Measurements from ENCODE around the gene PRKD3. TPM values are rescaled to one million over a fixed set of nuclear protein-coding genes. Genes with fewer than 3 reads are reported as not detected.

The PRKD3 gene
- total and polyA plus RNA-seq, 2 donors: 12.6 to 32.6 TPM

DNA sequence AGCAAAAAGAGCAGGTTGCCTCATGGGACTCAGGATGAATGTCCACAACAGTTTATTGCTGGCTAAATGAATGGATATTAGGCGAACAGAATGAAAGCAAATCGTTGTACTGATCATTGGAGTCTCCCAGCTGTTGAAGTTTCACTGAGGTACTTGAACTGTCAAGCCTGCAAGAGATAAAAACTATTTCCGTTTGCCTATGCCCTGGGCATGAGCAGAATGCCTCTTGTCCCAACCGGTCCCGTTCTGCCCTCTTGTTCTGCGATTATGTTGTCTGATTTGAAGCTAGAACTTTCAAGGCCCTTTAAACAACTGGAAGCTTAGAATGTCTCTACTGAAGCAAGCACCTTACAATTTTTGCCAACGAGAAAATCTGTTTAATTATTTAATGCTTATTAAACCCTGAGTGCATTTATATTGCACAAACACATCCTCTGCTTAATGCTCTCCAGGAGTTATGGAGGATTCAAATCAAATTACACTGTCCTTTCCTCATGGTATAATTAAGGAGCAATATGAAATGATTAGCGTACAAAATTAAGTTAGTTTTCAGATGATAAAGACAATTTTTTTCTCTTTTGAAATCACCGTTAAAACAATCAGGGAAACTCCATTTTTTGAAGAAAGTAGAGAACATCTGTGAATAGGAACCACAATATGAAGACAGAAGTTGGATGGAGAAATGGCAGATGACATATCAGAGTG is 37.5 kb upstream of the PRKD3 start:
- 92% methylated on average over 9 of the region's 9 CpGs for WGBS
- Histone ChIP-seq H3K27ac (ENCODE audit: low read depth in 1 of 2, low read length in 1 of 2) (no peak overlapping the region), H3K27me3 (ENCODE audit: control insufficient read depth in 2 of 2, insufficient read depth in 1 of 2, low read length in 1 of 2) (peaks cover 0 to 4% of the 10 kb centered on the region in 2 donors), H3K4me1 (ENCODE audit: control insufficient read depth in 2 of 2, insufficient read depth in 2 of 2, low read length in 2 of 2) (peaks cover 0 to 5% of the 10 kb centered on the region in 2 donors), H3K36me3 (ENCODE audit: control insufficient read depth in 2 of 2, insufficient read depth in 2 of 2, low read length in 1 of 2) (no peaks in the 10 kb centered on the region), H3K4me3 (ENCODE audit: low read length in 2 of 2) (no peak overlapping the region), H3K9me3 (ENCODE audit: control insufficient read depth in 2 of 2, insufficient read depth in 1 of 2, low read length in 1 of 2) (no peaks in the 10 kb centered on the region)
- no peak for DNase-seq (ENCODE audit: low read depth in 6 of 9, low spot score in 9 of 9)

DNA sequence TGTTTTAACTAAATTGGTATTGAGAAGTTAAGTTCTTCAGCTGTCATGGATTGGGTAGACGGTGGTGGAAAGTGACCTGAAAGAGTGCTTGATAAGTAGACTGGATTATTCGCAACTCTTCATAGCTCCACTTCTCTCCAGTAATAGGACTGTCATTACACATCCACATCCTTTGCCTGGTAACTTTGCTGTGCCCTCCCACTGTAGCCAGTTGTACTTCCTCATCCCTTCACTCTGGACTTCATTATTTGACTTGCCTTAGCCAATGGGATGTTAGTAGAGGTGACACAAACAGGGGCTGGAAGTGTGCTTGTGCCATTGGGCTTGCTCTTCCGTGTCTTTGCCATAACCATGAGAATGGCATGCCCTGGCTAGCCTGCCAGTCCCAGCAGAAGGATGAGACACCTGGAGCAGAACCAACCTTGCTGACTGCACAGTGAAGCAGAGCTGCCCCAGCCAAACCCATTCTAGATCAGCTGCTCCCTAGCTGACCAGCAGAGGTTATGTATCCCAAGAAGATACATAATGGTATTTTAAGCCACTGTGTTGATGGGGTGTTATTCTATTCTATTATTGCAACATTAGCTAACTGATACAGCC is 36.7 kb upstream of the PRKD3 start:
- H3K4me1 ChIP-seq (ENCODE audit: control insufficient read depth in 2 of 2, insufficient read depth in 2 of 2, low read length in 2 of 2): no peaks in the 10 kb centered on the region
- no peak overlapping the region for H3K27ac ChIP-seq (ENCODE audit: low read depth in 1 of 2, low read length in 1 of 2)
- no peaks in the 10 kb centered on the region for H3K9me3 ChIP-seq (ENCODE audit: control insufficient read depth in 2 of 2, insufficient read depth in 1 of 2, low read length in 1 of 2)
- whole genome bisulfite sequencing: 94% methylated on average over 3 of the region's 3 CpGs
- H3K36me3 ChIP-seq (ENCODE audit: control insufficient read depth in 2 of 2, insufficient read depth in 2 of 2, low read length in 1 of 2): no peaks in the 10 kb centered on the region
- H3K27me3 ChIP-seq (ENCODE audit: control insufficient read depth in 2 of 2, insufficient read depth in 1 of 2, low read length in 1 of 2): no peaks in the 10 kb centered on the region
- no peak overlapping the region for H3K4me3 ChIP-seq (ENCODE audit: low read length in 2 of 2)
- DNase-seq (ENCODE audit: low read depth in 6 of 9, low spot score in 9 of 9): no peak

DNA sequence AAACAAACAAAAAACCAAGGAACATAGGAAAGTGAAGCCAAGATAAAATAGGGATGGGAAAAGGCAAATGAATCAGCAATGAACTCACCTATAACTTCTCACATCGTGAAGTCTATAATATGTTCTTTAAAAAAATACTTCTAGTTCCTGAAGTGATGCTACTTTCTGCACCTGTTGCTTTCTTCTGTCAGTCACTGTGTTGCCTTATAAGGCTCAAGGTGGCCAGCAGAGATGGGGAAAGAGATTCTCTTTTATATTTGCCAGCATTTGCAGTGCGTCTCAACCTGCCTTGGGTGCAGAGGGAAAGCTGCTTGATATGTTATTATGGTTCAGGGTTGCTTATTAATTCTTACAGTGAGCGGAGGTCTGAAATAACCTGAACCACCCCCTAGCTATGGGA is 33.8 kb upstream of the PRKD3 start:
- WGBS: 96% methylated on average over 3 of the region's 3 CpGs
- no peaks in the 10 kb centered on the region for H3K36me3 ChIP-seq (ENCODE audit: control insufficient read depth in 2 of 2, insufficient read depth in 2 of 2, low read length in 1 of 2)
- no peak overlapping the region for H3K4me3 ChIP-seq (ENCODE audit: low read length in 2 of 2)
- H3K27me3 ChIP-seq (ENCODE audit: control insufficient read depth in 2 of 2, insufficient read depth in 1 of 2, low read length in 1 of 2): no peaks in the 10 kb centered on the region
- no peaks in the 10 kb centered on the region for H3K4me1 ChIP-seq (ENCODE audit: control insufficient read depth in 2 of 2, insufficient read depth in 2 of 2, low read length in 2 of 2)
- H3K9me3 ChIP-seq (ENCODE audit: control insufficient read depth in 2 of 2, insufficient read depth in 1 of 2, low read length in 1 of 2): no peaks in the 10 kb centered on the region
- no peak for DNase-seq (ENCODE audit: low read depth in 6 of 9, low spot score in 9 of 9)
- H3K27ac ChIP-seq (ENCODE audit: low read depth in 1 of 2, low read length in 1 of 2): no peak overlapping the region

DNA sequence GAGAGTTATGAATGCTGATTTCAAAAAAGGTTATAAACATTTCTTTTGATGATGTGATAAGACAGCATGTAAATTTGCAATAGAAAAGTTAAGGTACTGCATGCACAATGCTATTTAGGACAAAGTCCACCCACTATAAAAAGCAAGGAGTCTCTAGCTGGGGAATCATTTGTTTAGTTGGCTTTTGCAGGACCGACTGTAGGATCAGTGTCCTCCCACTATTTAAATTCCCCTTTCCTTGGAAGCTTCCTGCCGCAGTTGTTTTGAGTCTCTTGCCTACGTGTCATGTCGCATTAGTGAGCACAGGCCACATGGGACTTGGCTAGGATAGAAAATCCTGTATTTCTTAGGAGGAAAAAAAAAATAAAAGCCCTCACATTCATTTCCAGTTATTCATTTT is 32.9 kb upstream of the PRKD3 start:
- no peaks in the 10 kb centered on the region for H3K36me3 ChIP-seq (ENCODE audit: control insufficient read depth in 2 of 2, insufficient read depth in 2 of 2, low read length in 1 of 2)
- no peak for DNase-seq (ENCODE audit: low read depth in 6 of 9, low spot score in 9 of 9)
- WGBS: 95% methylated on average over 4 of the region's 4 CpGs

DNA sequence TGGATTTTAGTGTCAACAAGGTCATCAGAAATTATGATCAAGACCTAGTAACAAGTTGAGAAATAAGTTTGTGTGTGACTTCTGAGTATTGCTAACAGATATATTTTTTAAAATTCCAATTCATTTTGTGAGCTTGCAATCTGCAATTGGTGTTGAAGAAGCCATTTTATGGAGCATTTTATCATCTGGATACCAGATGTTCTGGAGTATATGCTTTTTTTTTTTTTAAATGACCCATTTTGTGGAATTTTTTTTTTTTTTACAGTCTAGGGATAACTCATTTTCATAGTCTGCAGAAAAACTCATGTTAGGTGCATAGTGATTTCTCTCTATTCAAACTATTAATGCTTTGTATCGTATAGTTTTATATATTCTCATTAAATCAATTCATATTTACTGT is 32.4 kb upstream of the PRKD3 start:
- Histone ChIP-seq H3K27me3 (ENCODE audit: control insufficient read depth in 2 of 2, insufficient read depth in 1 of 2, low read length in 1 of 2) (no peaks in the 10 kb centered on the region), H3K27ac (ENCODE audit: low read depth in 1 of 2, low read length in 1 of 2) (no peak overlapping the region), H3K4me1 (ENCODE audit: control insufficient read depth in 2 of 2, insufficient read depth in 2 of 2, low read length in 2 of 2) (no peaks in the 10 kb centered on the region), H3K9me3 (ENCODE audit: control insufficient read depth in 2 of 2, insufficient read depth in 1 of 2, low read length in 1 of 2) (no peaks in the 10 kb centered on the region), H3K4me3 (ENCODE audit: low read length in 2 of 2) (no peak overlapping the region), H3K36me3 (ENCODE audit: control insufficient read depth in 2 of 2, insufficient read depth in 2 of 2, low read length in 1 of 2) (no peaks in the 10 kb centered on the region)
- DNase-seq (ENCODE audit: low read depth in 6 of 9, low spot score in 9 of 9): no peak
- 97% methylated on average over 1 of the region's 1 CpG for WGBS

More for the DNA sequence above, 32.9 kb upstream of the PRKD3 start:
- H3K27ac ChIP-seq (ENCODE audit: low read depth in 1 of 2, low read length in 1 of 2): no peak overlapping the region
- H3K4me1 ChIP-seq (ENCODE audit: control insufficient read depth in 2 of 2, insufficient read depth in 2 of 2, low read length in 2 of 2): no peaks in the 10 kb centered on the region
- H3K9me3 ChIP-seq (ENCODE audit: control insufficient read depth in 2 of 2, insufficient read depth in 1 of 2, low read length in 1 of 2): no peaks in the 10 kb centered on the region
- H3K27me3 ChIP-seq (ENCODE audit: control insufficient read depth in 2 of 2, insufficient read depth in 1 of 2, low read length in 1 of 2): no peaks in the 10 kb centered on the region
- H3K4me3 ChIP-seq (ENCODE audit: low read length in 2 of 2): no peak overlapping the region

DNA sequence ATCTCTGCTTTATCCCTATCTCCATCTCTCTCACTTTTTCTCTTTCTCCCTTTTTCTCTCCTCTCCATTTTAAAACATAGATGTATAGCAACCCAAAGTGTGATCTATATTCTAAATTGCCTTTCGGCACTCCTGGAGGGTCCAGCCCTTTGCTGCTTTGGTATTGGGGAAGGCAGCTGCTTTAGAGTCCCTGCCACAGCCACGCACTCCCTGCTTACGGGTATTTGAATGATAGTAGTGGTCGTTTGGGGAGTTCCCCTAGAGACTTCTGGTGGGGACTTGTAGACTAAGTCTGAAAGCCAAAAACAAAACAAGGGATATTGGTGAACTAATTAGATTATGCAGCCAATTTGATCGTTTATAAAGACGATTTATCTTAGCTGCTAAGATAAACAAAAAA is 31.7 kb upstream of the PRKD3 start:
- no peak for DNase-seq (ENCODE audit: low read depth in 6 of 9, low spot score in 9 of 9)
- no peak overlapping the region for H3K4me3 ChIP-seq (ENCODE audit: low read length in 2 of 2)
- H3K27ac ChIP-seq (ENCODE audit: low read depth in 1 of 2, low read length in 1 of 2): no peak overlapping the region
- no peaks in the 10 kb centered on the region for H3K36me3 ChIP-seq (ENCODE audit: control insufficient read depth in 2 of 2, insufficient read depth in 2 of 2, low read length in 1 of 2)
- no peaks in the 10 kb centered on the region for H3K9me3 ChIP-seq (ENCODE audit: control insufficient read depth in 2 of 2, insufficient read depth in 1 of 2, low read length in 1 of 2)
- no peaks in the 10 kb centered on the region for H3K27me3 ChIP-seq (ENCODE audit: control insufficient read depth in 2 of 2, insufficient read depth in 1 of 2, low read length in 1 of 2)
- 84% methylated on average over 6 of the region's 6 CpGs for WGBS
- no peaks in the 10 kb centered on the region for H3K4me1 ChIP-seq (ENCODE audit: control insufficient read depth in 2 of 2, insufficient read depth in 2 of 2, low read length in 2 of 2)

DNA sequence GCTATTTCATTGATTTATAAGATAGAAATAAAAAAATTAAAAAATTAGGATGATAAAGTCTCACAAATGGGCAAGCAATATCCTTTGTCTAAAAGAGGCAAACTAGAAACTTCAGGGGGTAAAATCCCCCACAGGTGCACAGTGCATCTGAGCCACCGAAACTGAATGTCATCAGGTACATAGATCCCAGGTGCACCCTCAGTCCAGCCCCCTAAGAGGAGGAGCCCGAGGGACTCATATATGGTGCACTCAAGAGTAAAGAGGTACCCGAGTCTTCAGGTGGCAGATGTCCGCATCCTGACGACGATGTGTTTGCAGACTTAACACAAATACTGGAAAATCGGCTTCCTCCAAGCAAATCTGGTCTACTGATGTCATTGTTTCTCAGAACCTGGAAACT is 31.1 kb upstream of the PRKD3 start:
- Histone ChIP-seq H3K4me1 (ENCODE audit: control insufficient read depth in 2 of 2, insufficient read depth in 2 of 2, low read length in 2 of 2) (no peaks in the 10 kb centered on the region), H3K27me3 (ENCODE audit: control insufficient read depth in 2 of 2, insufficient read depth in 1 of 2, low read length in 1 of 2) (no peaks in the 10 kb centered on the region), H3K27ac (ENCODE audit: low read depth in 1 of 2, low read length in 1 of 2) (no peak overlapping the region), H3K9me3 (ENCODE audit: control insufficient read depth in 2 of 2, insufficient read depth in 1 of 2, low read length in 1 of 2) (no peaks in the 10 kb centered on the region), H3K4me3 (ENCODE audit: low read length in 2 of 2) (no peak overlapping the region), H3K36me3 (ENCODE audit: control insufficient read depth in 2 of 2, insufficient read depth in 2 of 2, low read length in 1 of 2) (no peaks in the 10 kb centered on the region)
- no peak for DNase-seq (ENCODE audit: low read depth in 6 of 9, low spot score in 9 of 9)
- 97% methylated on average over 7 of the region's 7 CpGs for WGBS

DNA sequence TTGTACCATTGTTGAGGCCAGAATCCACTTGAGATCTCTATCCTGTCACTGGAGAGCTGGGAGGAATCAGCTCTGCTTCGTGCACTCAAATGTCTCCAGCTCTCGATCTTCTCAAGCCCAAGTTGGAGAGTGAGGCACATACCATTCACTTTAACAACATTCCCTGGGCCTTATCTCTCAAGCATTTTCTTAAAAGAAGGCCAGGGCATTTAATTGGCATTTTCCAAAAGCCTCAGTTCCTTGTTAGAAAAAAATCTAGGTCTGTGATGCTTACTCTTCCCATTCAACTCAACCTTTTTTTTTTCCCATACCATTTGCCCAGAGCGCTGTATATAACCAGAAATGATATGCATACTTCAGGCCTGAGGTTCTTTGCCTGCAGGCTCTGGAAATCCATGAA is 29.9 kb upstream of the PRKD3 start:
- Histone ChIP-seq H3K27ac (ENCODE audit: low read depth in 1 of 2, low read length in 1 of 2) (no peak overlapping the region), H3K4me3 (ENCODE audit: low read length in 2 of 2) (no peak overlapping the region), H3K27me3 (ENCODE audit: control insufficient read depth in 2 of 2, insufficient read depth in 1 of 2, low read length in 1 of 2) (no peaks in the 10 kb centered on the region), H3K36me3 (ENCODE audit: control insufficient read depth in 2 of 2, insufficient read depth in 2 of 2, low read length in 1 of 2) (no peaks in the 10 kb centered on the region), H3K9me3 (ENCODE audit: control insufficient read depth in 2 of 2, insufficient read depth in 1 of 2, low read length in 1 of 2) (no peaks in the 10 kb centered on the region), H3K4me1 (ENCODE audit: control insufficient read depth in 2 of 2, insufficient read depth in 2 of 2, low read length in 2 of 2) (peaks cover 0 to 1% of the 10 kb centered on the region in 2 donors)
- DNase-seq (ENCODE audit: low read depth in 6 of 9, low spot score in 9 of 9): no peak
- WGBS: 100% methylated on average over 3 of the region's 3 CpGs

DNA sequence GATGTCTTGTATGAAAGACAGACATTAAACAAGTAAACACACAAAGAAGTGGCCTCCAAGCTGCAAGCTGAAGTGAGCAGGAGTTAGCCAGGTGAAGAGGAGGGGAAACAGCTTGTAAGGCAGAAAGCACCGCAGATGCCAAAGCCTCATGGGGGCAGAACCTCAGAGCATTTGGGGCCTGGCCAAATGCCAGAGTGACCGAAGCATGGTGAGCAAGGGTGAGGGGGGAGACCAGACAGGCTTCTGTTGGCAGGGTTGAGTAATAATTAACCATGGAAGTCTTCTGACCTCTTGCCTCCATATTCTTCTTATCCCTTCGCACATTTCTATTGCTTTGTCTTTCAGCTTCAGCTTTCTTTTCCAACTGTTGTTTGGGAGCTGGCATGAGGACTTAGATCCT is 25.4 kb upstream of the PRKD3 start:
- no peak for DNase-seq (ENCODE audit: low read depth in 6 of 9, low spot score in 9 of 9)
- WGBS: 51% methylated on average over 3 of the region's 3 CpGs
- peaks cover 4 to 10% of the 10 kb centered on the region in 2 donors for H3K27me3 ChIP-seq (ENCODE audit: control insufficient read depth in 2 of 2, insufficient read depth in 1 of 2, low read length in 1 of 2)
- H3K4me1 ChIP-seq (ENCODE audit: control insufficient read depth in 2 of 2, insufficient read depth in 2 of 2, low read length in 2 of 2): peaks cover 2 to 8% of the 10 kb centered on the region in 2 donors
- H3K9me3 ChIP-seq (ENCODE audit: control insufficient read depth in 2 of 2, insufficient read depth in 1 of 2, low read length in 1 of 2): no peaks in the 10 kb centered on the region
- no peak overlapping the region for H3K4me3 ChIP-seq (ENCODE audit: low read length in 2 of 2)
- H3K36me3 ChIP-seq (ENCODE audit: control insufficient read depth in 2 of 2, insufficient read depth in 2 of 2, low read length in 1 of 2): no peaks in the 10 kb centered on the region
- H3K27ac ChIP-seq (ENCODE audit: low read depth in 1 of 2, low read length in 1 of 2): no peak overlapping the region

All from thymus (tissue), 11 donors.